Breast epithelium (tissue), 3 donors: ENCODE data around the gene ATOX1.

Experiments
- POLR2A ChIP-seq: fragments of 450-650 bp; IDR thresholded peaks from one replicate; pipeline ENCODE4 v1.6.1; 2016; ENCODE audit warnings: antibody characterized with exemption, mild to moderate bottlenecking, moderate library complexity
- POLR2AphosphoS5 ChIP-seq, 3 donors: sonication (generic); formaldehyde crosslinking; IDR thresholded peaks; one replicate each; pipeline ENCODE4 v1.6.1; 2017; ENCODE audit warnings: antibody characterized with exemption in 3 of 3
- TF ChIP-seq, protein P1 (sequence below), 3 donors: fragments of 450-650 bp; IDR thresholded peaks; one replicate each; pipeline ENCODE4 v1.5.1; 2016 to 2017; ENCODE audit warnings: antibody characterized with exemption in 3 of 3, mild to moderate bottlenecking in 3 of 3, moderate library complexity in 3 of 3

DNA sequence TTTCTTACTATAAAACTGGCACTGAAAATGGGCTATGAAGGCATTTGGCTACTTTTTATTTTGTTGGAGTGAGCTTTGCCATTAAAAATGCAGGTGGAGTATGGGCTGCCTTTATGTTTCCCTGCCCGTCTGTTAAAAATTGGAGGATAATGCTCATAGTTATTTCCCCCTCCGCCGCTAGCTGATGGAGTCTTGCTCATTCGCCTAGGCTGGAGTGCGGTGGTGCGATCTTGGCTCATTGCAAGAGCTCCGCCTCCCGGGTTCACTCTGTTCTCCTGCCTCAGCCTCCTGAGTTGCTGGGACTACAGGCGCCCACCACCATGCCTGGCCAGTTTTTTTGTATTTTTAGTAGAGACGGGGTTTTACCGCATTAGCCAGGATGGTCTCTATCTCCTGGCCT is 21.9 kb upstream of the ATOX1 start:
- TF ChIP-seq, protein P1, sequence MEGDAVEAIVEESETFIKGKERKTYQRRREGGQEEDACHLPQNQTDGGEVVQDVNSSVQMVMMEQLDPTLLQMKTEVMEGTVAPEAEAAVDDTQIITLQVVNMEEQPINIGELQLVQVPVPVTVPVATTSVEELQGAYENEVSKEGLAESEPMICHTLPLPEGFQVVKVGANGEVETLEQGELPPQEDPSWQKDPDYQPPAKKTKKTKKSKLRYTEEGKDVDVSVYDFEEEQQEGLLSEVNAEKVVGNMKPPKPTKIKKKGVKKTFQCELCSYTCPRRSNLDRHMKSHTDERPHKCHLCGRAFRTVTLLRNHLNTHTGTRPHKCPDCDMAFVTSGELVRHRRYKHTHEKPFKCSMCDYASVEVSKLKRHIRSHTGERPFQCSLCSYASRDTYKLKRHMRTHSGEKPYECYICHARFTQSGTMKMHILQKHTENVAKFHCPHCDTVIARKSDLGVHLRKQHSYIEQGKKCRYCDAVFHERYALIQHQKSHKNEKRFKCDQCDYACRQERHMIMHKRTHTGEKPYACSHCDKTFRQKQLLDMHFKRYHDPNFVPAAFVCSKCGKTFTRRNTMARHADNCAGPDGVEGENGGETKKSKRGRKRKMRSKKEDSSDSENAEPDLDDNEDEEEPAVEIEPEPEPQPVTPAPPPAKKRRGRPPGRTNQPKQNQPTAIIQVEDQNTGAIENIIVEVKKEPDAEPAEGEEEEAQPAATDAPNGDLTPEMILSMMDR (IDR thresholded peaks at IDR 0.05), result no peak
- no peak for TF ChIP-seq POLR2A
- no peak for TF ChIP-seq POLR2AphosphoS5 (IDR thresholded peaks at IDR 0.05)
